Liver (tissue), 9 donors: Measurements from ENCODE around the gene COA1. TPM values are rescaled to one million over a fixed set of nuclear protein-coding genes. Genes with fewer than 3 reads are reported as not detected.

Experiments
- DNase-seq: peaks from one replicate; pipeline ENCODE4 v3.0.0-alpha.2; 2017; ENCODE audit warnings: low spot score
- H3K27ac ChIP-seq, 2 donors: one replicate each; pipeline ENCODE4 v1.7.0; 2013; ENCODE audit warnings: inconsistent platforms in 2 of 2, low read length in 2 of 2, control low read depth in 1 of 2, low read depth in 1 of 2, mild to moderate bottlenecking in 1 of 2
- H3K27me3 ChIP-seq, 4 donors: one replicate each; pipeline versions ENCODE4 v1.6.1 to v1.7.0; 2013; ENCODE audit warnings: low read length in 3 of 4, inconsistent platforms in 1 of 4, mild to moderate bottlenecking in 1 of 4, moderate library complexity in 1 of 4; ENCODE audit not compliant: control insufficient read depth in 4 of 4, insufficient read depth in 4 of 4
- H3K36me3 ChIP-seq, 4 donors: one replicate each; pipeline versions ENCODE4 v1.6.1 to v1.7.0; 2013; ENCODE audit warnings: low read length in 3 of 4, mild to moderate bottlenecking in 3 of 4, low read depth in 1 of 4, moderate library complexity in 1 of 4; ENCODE audit not compliant: control insufficient read depth in 4 of 4, insufficient read depth in 3 of 4
- H3K4me1 ChIP-seq, 4 donors: one replicate each; pipeline versions ENCODE4 v1.6.1 to v1.7.0; 2013; ENCODE audit warnings: low read length in 3 of 4, mild to moderate bottlenecking in 3 of 4, moderate library complexity in 1 of 4; ENCODE audit not compliant: control insufficient read depth in 4 of 4, insufficient read depth in 4 of 4
- H3K4me3 ChIP-seq, 3 donors: one replicate each; pipeline versions ENCODE4 v1.6.1 to v1.7.0; 2013; ENCODE audit warnings: low read length in 3 of 3, control low read depth in 1 of 3, low read depth in 1 of 3, mild to moderate bottlenecking in 1 of 3
- H3K9ac ChIP-seq, 2 donors: one replicate each; pipeline ENCODE4 v1.7.0; 2013; ENCODE audit warnings: low read length in 2 of 2, mild to moderate bottlenecking in 2 of 2, moderate library complexity in 2 of 2, control low read depth in 1 of 2, low read depth in 1 of 2
- H3K9me3 ChIP-seq, 4 donors: one replicate each; pipeline versions ENCODE4 v1.6.1 to v1.7.0; 2013; ENCODE audit warnings: low read length in 3 of 4; ENCODE audit not compliant: control insufficient read depth in 4 of 4
- ATF3 ChIP-seq: IDR thresholded peaks from 2 replicates; pipeline ENCODE4 v1.6.1; 2016; ENCODE audit warnings: antibody characterized with exemption
- EGR1 ChIP-seq, 2 donors: IDR thresholded peaks; 2 replicates each; pipeline ENCODE4 v1.6.1; 2016 to 2018; ENCODE audit warnings: antibody characterized with exemption in 2 of 2, low read depth in 2 of 2
- FOXA1 ChIP-seq: IDR thresholded peaks from 2 replicates; pipeline ENCODE4 v1.6.1; 2016; ENCODE audit warnings: antibody characterized with exemption
- FOXA2 ChIP-seq: IDR thresholded peaks from 2 replicates; pipeline ENCODE4 v1.6.1; 2016; ENCODE audit warnings: antibody characterized with exemption
- GABPA ChIP-seq, 2 donors: IDR thresholded peaks in 1 of 2; conservative IDR thresholded peaks in 1 of 2; 2 replicates each; pipeline ENCODE4 v1.6.1; 2016; ENCODE audit warnings: antibody characterized with exemption in 2 of 2, mild to moderate bottlenecking in 1 of 2, moderate library complexity in 1 of 2
- HNF4A ChIP-seq, 2 donors: conservative IDR thresholded peaks; 2 replicates each; pipeline ENCODE4 v1.6.1; 2016; ENCODE audit warnings: antibody characterized with exemption in 2 of 2, mild to moderate bottlenecking in 2 of 2
- HNF4G ChIP-seq: IDR thresholded peaks from 2 replicates; pipeline ENCODE4 v1.6.1; 2016; ENCODE audit warnings: antibody characterized with exemption
- JUND ChIP-seq, 2 donors: IDR thresholded peaks; 2 replicates each; pipeline ENCODE4 v1.6.1; 2016; ENCODE audit warnings: antibody characterized with exemption in 2 of 2
- MAX ChIP-seq: IDR thresholded peaks from 2 replicates; pipeline ENCODE4 v1.6.1; 2016; ENCODE audit warnings: antibody characterized with exemption
- NR2F2 ChIP-seq: IDR thresholded peaks from 2 replicates; pipeline ENCODE4 v1.6.1; 2016; ENCODE audit warnings: antibody characterized with exemption
- RAD21 ChIP-seq, 2 donors: IDR thresholded peaks; 2 replicates each; pipeline ENCODE4 v1.6.1; 2016; ENCODE audit warnings: antibody characterized with exemption in 2 of 2, mild to moderate bottlenecking in 2 of 2
- REST ChIP-seq: IDR thresholded peaks from 2 replicates; pipeline ENCODE4 v1.6.1; 2016; ENCODE audit warnings: antibody characterized with exemption, mild to moderate bottlenecking
- RXRA ChIP-seq, 2 donors: IDR thresholded peaks; 2 replicates each; pipeline ENCODE4 v1.6.1; 2017 to 2018; ENCODE audit warnings: antibody characterized with exemption in 2 of 2, mild to moderate bottlenecking in 1 of 2
- SP1 ChIP-seq: IDR thresholded peaks from 2 replicates; pipeline ENCODE4 v1.6.1; 2018; ENCODE audit warnings: antibody characterized with exemption, mild to moderate bottlenecking
- TAF1 ChIP-seq: conservative IDR thresholded peaks from 2 replicates; pipeline ENCODE4 v1.6.1; 2016; ENCODE audit warnings: antibody characterized with exemption, mild to moderate bottlenecking
- YY1 ChIP-seq: IDR thresholded peaks from 2 replicates; pipeline ENCODE4 v1.6.1; 2016; ENCODE audit warnings: antibody characterized with exemption, mild to moderate bottlenecking
- WGBS: extraction: QIAGEN DNeasy Blood & Tissue Kit; methylation state at CpG from one replicate; pipeline ENCODE4 v1.1.7; 2013; 5-methylcytosine and 5-hydroxymethylcytosine counted together
- polyA plus RNA-seq, 2 donors: library from polyadenylated mRNA; stranded (reverse) in 1 of 2; unstranded in 1 of 2; fragments of 200-250 nt in 1 of 2; fragments of >200 nt in 1 of 2; fragmentation: Nextera tagmentation in 1 of 2; extraction: Ambion mirVana in 1 of 2; gene quantifications; one replicate each; pipeline versions ENCODE4 v1.2.1 to v1.2.3, GENCODE V29; 2013 to 2015
- total RNA-seq, 2 donors: library from RNA; depleted of rRNA; stranded (reverse); fragments of >200 nt; gene quantifications; one replicate each; pipeline ENCODE4 v1.2.3, GENCODE V29; 2014
- TF ChIP-seq, protein P1 (sequence below): fragments of 150-350 bp; IDR thresholded peaks from 2 replicates; pipeline ENCODE4 v1.5.1; 2017; ENCODE audit warnings: improper control_type of control experiment, low read depth, low read length; ENCODE audit not compliant: missing input control
- TF ChIP-seq, protein P2 (sequence below): IDR thresholded peaks from 2 replicates; pipeline ENCODE4 v1.6.1; 2016; ENCODE audit warnings: antibody characterized with exemption
- donor health status: healthy.
- donor health status: healthy.
- donor health status: healthy.
- donor health status: healthy.
- donor health status: healthy.

The COA1 gene
- total and polyA plus RNA-seq, 4 donors = 16.6 to 37.8 (median 29.4) TPM

- Histone ChIP-seq H3K27ac (no peak overlapping the region), H3K36me3 (peaks cover 0 to 10% (median 2%) of the 10 kb centered on the region in 4 donors)
Observed at GRCh38 chr7:43626695-43627094, 102.6 kb downstream of the COA1 start.

More at GRCh38 chr7:43626695-43627094, 102.6 kb downstream of the COA1 start:
- WGBS = 95% methylated on average over 2 of the region's 2 CpGs
- Histone ChIP-seq H3K9ac (no peak overlapping the region), H3K9me3 (no peaks in the 10 kb centered on the region), H3K4me1 (peaks cover 0 to 1% (median 0%) of the 10 kb centered on the region in 4 donors), H3K4me3 (no peak overlapping the region), H3K27me3 (no peaks in the 10 kb centered on the region)
- no peak for DNase-seq
- TF ChIP-seq GABPA (IDR thresholded peaks at IDR 0.05 in 1 of 2, conservative IDR thresholded peaks at IDR 0.05 in 1 of 2) (no peak), HNF4G (no peak), REST (no peak), TAF1 (no peak), FOXA2 (no peak), RAD21 (IDR thresholded peaks at IDR 0.05) (no peak), RXRA (IDR thresholded peaks at IDR 0.05) (no peak), SP1 (no peak), HNF4A (conservative IDR thresholded peaks at IDR 0.05) (no peak), ATF3 (no peak), YY1 (no peak), MAX (no peak), EGR1 (IDR thresholded peaks at IDR 0.05; ENCODE audit: low read depth in 2 of 2) (no peak), JUND (IDR thresholded peaks at IDR 0.05) (no peak), NR2F2 (no peak), FOXA1 (no peak)
- TF ChIP-seq, protein P1, sequence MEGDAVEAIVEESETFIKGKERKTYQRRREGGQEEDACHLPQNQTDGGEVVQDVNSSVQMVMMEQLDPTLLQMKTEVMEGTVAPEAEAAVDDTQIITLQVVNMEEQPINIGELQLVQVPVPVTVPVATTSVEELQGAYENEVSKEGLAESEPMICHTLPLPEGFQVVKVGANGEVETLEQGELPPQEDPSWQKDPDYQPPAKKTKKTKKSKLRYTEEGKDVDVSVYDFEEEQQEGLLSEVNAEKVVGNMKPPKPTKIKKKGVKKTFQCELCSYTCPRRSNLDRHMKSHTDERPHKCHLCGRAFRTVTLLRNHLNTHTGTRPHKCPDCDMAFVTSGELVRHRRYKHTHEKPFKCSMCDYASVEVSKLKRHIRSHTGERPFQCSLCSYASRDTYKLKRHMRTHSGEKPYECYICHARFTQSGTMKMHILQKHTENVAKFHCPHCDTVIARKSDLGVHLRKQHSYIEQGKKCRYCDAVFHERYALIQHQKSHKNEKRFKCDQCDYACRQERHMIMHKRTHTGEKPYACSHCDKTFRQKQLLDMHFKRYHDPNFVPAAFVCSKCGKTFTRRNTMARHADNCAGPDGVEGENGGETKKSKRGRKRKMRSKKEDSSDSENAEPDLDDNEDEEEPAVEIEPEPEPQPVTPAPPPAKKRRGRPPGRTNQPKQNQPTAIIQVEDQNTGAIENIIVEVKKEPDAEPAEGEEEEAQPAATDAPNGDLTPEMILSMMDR = no peak
- TF ChIP-seq, protein P2, sequence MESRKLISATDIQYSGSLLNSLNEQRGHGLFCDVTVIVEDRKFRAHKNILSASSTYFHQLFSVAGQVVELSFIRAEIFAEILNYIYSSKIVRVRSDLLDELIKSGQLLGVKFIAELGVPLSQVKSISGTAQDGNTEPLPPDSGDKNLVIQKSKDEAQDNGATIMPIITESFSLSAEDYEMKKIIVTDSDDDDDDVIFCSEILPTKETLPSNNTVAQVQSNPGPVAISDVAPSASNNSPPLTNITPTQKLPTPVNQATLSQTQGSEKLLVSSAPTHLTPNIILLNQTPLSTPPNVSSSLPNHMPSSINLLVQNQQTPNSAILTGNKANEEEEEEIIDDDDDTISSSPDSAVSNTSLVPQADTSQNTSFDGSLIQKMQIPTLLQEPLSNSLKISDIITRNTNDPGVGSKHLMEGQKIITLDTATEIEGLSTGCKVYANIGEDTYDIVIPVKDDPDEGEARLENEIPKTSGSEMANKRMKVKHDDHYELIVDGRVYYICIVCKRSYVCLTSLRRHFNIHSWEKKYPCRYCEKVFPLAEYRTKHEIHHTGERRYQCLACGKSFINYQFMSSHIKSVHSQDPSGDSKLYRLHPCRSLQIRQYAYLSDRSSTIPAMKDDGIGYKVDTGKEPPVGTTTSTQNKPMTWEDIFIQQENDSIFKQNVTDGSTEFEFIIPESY = no peak
